HFF-Myc (cell line): ENCODE data around the gene SAE1.

Experiments used
- DNase-seq: peaks from one replicate; pipeline ENCODE4 v3.0.0-alpha.2; 2011; ENCODE audit warnings: low read depth; ENCODE audit errors: extremely low read depth
- H3K4me3 ChIP-seq: replicated peaks from 2 replicates; pipeline ENCODE4 v1.5.1; 2011; ENCODE audit warnings: low read depth, mild to moderate bottlenecking, control low read depth, low read length
- TF ChIP-seq, protein P1 (sequence below): IDR thresholded peaks from 2 replicates; pipeline ENCODE4 v1.5.1; 2012; ENCODE audit warnings: mild to moderate bottlenecking, low read depth, low read length, control low read depth; ENCODE audit errors: missing control alignments

The SAE1 gene

DNA sequence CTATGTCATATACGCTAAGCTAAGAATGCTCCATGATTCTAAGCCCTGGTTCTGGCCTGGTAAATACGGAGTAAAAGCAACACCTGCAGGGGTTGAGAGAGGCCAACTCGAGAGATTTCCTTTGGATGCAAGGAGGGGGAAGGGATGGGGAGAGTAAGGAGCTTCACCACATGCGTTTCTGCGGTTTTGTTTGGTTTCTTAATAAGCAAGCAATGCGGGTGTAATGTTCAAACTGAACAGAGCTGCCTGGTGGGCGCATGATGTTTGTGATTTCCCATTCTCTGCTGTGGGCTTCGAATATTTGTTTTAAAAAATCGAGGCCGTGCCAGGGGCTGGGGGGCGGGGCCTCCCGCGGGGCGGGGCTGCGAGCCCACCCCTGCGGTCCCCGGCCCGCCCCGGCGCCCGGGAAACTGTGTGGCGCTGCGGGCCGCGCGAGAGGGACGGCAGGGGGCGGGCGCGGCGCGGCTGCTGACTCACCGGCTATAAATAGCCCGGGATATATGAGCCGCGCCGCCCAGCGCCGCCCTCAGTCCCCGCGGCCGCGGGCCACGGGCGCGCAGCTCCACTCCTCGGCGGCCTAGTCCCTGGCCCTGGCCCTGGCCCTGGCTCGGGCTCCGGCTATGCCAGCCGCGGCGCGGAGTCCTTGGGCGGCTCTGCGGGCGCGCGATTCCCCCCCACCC lies 95.3 kb downstream of the SAE1 start:
- TF ChIP-seq, protein P1, sequence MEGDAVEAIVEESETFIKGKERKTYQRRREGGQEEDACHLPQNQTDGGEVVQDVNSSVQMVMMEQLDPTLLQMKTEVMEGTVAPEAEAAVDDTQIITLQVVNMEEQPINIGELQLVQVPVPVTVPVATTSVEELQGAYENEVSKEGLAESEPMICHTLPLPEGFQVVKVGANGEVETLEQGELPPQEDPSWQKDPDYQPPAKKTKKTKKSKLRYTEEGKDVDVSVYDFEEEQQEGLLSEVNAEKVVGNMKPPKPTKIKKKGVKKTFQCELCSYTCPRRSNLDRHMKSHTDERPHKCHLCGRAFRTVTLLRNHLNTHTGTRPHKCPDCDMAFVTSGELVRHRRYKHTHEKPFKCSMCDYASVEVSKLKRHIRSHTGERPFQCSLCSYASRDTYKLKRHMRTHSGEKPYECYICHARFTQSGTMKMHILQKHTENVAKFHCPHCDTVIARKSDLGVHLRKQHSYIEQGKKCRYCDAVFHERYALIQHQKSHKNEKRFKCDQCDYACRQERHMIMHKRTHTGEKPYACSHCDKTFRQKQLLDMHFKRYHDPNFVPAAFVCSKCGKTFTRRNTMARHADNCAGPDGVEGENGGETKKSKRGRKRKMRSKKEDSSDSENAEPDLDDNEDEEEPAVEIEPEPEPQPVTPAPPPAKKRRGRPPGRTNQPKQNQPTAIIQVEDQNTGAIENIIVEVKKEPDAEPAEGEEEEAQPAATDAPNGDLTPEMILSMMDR = no peak
- H3K4me3 ChIP-seq = peak overlapping the region; percentile 100
- no peak for DNase-seq

DNA sequence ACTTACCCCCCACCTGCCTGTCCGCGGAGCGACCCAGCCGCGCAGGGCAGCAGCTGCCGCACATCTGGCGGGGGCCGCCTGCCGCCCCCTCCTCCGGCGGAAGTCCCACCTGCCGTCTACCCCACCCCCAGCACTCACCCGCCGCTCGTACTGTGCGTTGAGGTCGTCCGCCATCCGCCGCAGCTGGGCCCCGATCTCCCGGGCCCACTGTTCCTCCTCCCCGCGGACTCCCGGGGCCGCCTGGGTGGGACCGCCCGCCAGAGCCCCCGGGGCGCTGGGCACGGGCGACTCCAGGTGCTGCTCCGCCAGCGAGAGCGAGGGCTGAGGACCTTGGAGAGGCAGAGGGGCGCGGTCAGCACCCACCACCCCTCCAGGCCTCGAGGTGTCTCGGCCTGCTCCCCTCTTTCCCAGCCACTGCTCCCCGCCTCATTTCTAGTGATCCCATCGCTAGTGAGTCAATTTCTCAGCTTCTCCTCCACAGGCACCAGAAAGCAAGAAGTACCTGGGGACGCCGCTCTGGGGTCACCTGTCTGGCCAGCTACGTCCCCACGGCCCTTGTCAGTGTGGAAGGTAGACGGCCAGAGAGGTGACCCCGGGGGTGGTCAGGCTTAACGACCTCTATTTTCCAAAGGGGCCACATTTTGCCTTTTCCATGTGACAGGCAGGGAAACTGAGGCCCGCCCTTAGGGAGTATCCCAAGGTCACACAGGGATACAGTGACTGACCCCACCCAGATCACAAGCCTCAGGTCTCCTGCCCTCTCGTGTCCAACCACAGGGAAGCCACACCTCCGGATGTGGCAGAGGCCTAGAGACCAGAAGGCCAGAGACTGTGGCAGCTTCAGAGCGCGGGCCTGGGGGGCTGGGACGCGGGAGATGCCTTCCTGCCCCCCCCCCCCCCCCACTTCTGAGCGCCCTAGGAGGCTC lies 96.1 kb downstream of the SAE1 start:
- peak; percentile 53 for DNase-seq
- TF ChIP-seq, protein P1 = no peak
- H3K4me3 ChIP-seq = peak overlapping the region; percentile 100

DNA sequence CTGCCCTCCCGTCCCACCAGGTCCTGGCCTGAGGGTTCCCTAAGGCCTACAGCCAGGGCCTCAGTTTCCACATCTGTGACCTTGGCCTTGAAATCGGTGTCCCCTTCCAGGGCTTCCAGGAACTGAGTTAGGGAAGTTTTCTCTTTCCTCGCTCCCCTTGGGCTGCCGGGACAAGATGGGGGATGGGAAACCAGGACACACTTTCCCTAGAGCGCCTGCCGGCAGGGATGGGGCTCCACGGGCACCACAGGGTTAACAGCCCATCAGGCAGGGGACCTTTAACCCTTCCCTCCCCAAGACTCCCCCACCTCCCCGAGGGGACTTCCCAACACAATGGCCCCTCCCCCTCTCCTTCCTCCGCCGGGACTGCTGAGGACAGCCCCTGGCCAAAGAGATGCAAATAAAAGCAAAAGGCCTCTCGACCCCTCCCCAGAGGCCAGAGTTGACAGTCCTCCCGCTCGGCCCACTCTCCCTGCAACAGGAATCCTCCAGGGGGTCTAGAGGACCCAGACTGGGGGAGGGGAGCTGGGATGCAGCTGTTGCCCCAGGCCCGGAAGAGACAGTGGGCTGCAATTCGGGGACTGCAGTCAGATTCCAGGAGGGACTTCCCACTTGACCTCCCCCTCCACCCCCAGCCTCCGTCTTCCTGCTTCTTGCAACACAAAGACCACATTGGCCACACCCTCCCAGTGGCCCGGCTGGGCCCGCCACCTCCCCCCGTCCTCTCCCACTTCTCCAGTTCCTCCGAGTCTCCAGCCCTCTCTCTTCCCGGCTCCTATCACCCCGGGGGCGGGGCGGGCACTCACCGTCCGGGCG lies 96.9 kb downstream of the SAE1 start:
- peak; percentile 90 for DNase-seq
- H3K4me3 ChIP-seq = peak overlapping the region; percentile 100
- TF ChIP-seq, protein P1 = no peak

DNA sequence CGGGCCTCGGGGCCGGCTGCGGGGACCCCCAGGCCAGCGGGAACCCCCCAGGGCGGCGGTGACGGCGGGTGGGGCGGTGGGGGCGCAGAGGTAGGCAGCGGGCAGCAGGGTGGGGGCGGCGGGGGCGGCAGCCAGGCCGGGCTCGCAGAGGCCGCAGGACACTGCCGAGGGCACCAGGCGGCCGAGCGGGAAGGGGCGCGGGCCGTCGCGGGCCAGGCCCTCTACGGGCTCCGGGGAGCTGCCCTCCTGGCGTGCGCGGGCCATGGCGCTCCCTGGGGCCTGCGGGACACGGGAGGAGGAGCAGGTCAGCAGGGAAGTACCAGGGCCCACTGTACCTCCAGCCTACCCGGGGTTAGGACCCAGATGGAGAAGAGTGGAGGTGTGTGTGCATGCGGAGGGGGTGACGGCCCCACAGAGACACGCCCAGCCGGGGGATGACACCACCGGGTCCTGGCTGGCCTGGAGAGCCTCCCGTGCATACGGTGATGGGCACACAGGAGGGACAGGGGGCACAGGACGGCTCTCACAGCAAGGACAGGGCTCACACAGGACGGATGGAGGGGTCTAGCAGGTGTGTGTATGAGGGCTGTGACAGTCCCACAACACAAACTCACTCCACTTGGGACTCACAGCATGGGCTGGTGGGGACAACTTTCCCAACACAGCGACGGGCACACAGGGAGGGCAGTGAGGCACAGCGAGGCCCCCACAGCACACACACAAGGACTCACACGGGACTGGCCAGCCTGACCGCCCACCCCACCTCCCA lies 97.7 kb downstream of the SAE1 start:
- peak overlapping the region; percentile 100 for H3K4me3 ChIP-seq
- no peak for DNase-seq
- TF ChIP-seq, protein P1 = no peak

DNA sequence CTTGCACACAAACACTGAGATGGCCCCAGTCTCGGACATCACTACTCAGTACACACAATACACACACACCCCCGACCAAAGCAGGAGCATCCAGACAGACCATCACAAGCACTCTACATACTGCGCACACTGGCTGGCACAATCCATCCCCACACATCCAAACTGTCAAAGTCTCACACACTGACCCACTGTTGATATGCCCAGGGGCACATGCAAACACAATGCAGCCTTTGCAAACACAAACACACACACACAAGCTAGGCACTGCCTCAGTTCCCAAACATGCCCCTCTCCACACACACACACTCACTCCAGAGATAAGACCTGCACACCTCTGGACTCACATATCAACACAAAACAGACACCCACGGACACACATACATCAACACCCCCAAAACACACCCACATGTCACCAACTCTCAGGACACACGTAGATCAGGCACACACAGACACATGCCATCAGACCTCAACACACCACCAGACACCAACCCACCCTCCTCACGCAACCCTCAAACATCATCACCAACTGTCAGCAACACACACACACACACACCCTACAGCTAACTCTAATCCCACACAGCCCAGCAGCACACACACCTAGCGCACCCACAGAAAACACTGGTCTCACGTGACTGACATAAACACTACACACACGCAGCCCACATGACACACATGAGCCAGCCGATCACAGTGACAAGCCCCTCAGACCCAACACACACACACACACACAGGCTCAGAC lies 98.5 kb downstream of the SAE1 start:
- H3K4me3 ChIP-seq = peak overlapping the region; percentile 100
- TF ChIP-seq, protein P1 = no peak
- DNase-seq = no peak
